ENCODE results near the gene OSBPL5.

DNA sequence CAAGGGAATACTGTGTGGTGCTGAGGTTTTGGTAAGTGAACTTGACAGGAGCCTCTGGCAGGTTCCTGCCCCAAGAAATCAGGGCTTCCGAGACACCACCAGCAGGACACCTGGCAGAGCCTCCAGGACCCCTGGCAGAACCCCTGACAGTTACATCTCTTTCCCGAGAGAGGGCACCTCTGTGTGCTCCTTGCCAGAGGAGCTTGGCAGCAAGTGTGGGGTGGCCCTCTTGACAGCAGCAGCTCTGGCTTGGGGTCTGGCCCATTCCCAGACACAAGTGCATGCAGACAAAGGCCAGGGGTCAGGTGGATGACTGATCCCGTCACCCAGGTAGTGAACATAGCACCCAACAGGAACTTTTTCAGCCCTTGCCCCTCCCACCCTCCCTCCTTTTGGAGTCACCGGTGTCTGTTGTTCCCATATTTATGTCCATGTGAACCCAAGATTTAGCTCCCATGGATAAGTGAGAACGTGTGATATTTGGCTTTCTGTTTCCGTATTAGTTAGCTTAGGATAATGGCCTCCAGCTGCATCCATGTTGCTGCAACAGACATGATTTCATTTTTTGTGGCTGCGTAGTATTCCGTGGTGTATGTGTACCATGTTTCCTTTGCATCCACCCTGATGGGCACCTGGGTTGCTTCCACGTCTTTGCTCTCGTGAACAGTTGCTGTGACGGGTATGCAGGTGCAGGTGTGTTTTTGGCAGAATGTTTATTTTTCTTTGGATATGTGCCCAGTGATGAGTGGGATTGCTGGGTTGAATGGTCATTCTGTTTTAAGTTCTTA is 21.2 kb upstream of the OSBPL5 start:
- TF ChIP-seq POLR2A (IDR thresholded peaks at IDR 0.05; ENCODE audit: low read depth) (no peak), EP300 (IDR thresholded peaks at IDR 0.05) (no peak)
- TF ChIP-seq, protein P1, sequence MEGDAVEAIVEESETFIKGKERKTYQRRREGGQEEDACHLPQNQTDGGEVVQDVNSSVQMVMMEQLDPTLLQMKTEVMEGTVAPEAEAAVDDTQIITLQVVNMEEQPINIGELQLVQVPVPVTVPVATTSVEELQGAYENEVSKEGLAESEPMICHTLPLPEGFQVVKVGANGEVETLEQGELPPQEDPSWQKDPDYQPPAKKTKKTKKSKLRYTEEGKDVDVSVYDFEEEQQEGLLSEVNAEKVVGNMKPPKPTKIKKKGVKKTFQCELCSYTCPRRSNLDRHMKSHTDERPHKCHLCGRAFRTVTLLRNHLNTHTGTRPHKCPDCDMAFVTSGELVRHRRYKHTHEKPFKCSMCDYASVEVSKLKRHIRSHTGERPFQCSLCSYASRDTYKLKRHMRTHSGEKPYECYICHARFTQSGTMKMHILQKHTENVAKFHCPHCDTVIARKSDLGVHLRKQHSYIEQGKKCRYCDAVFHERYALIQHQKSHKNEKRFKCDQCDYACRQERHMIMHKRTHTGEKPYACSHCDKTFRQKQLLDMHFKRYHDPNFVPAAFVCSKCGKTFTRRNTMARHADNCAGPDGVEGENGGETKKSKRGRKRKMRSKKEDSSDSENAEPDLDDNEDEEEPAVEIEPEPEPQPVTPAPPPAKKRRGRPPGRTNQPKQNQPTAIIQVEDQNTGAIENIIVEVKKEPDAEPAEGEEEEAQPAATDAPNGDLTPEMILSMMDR (IDR thresholded peaks at IDR 0.05), result no peak
